Spleen (tissue), 7 donors: ENCODE measurements around the gene TSSK2.

ENCODE experiments used
- POLR2A ChIP-seq, 3 donors: fragments of 450-650 bp; IDR thresholded peaks; one replicate each; pipeline ENCODE4 v1.5.1; 2017; ENCODE audit warnings: antibody characterized with exemption in 3 of 3, mild to moderate bottlenecking in 1 of 3
- TF ChIP-seq, protein P1 (sequence below), 11 experiments: fragments of 200-600 bp in 7 of 11; fragments of 450-650 bp in 4 of 11; sonication (generic) in 4 of 11; IDR thresholded peaks in 8 of 11; conservative IDR thresholded peaks in 3 of 11; 1 replicate in 7 of 11; 2 replicates in 4 of 11; pipeline versions ENCODE4 v1.4.0 to v1.8.0; 2016 to 2021; ENCODE audit warnings: antibody characterized with exemption in 11 of 11, inconsistent platforms in 4 of 11, mild to moderate bottlenecking in 1 of 11
- donor health status: DM: no; HTN: no; CAD: no; lungs with moderate emphysema.
- donor health status: DM: no; HTN: no; CAD: no.
- donor health status: DM: no; HTN: no; CAD: no.

DNA sequence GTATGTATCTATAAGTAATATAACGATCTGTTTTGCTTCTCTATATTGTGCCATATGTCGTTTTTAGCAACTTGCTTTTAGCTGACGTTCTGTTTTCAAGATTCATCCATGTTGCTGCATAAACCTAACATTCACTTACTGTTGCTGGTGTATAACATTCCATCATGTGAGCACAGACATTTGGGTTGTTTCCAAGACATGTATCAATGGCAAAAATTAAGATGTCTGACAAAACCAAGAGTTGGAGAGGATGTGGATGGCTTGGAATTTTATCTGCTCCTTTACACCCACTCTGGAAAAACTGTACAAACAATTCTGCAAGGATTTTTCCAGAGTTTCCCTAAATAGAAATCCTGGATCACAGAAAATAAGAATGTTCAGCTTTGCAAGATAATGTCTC, 49.8 kb upstream of the TSSK2 start:
- TF ChIP-seq POLR2A (IDR thresholded peaks at IDR 0.05) = no peak
- TF ChIP-seq, protein P1, sequence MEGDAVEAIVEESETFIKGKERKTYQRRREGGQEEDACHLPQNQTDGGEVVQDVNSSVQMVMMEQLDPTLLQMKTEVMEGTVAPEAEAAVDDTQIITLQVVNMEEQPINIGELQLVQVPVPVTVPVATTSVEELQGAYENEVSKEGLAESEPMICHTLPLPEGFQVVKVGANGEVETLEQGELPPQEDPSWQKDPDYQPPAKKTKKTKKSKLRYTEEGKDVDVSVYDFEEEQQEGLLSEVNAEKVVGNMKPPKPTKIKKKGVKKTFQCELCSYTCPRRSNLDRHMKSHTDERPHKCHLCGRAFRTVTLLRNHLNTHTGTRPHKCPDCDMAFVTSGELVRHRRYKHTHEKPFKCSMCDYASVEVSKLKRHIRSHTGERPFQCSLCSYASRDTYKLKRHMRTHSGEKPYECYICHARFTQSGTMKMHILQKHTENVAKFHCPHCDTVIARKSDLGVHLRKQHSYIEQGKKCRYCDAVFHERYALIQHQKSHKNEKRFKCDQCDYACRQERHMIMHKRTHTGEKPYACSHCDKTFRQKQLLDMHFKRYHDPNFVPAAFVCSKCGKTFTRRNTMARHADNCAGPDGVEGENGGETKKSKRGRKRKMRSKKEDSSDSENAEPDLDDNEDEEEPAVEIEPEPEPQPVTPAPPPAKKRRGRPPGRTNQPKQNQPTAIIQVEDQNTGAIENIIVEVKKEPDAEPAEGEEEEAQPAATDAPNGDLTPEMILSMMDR (IDR thresholded peaks at IDR 0.05 in 8 of 11, conservative IDR thresholded peaks at IDR 0.05 in 3 of 11) = no peak
